NCI-H748 treated with DMSO at 0.1 percent for 48 hours (cell line): ENCODE results near the gene GRPEL1.

Experiments used
- DNase-seq: peaks from one replicate; lab custom pipeline; 2025; lab: John Stamatoyannopoulos, UW

The GRPEL1 gene

DNA sequence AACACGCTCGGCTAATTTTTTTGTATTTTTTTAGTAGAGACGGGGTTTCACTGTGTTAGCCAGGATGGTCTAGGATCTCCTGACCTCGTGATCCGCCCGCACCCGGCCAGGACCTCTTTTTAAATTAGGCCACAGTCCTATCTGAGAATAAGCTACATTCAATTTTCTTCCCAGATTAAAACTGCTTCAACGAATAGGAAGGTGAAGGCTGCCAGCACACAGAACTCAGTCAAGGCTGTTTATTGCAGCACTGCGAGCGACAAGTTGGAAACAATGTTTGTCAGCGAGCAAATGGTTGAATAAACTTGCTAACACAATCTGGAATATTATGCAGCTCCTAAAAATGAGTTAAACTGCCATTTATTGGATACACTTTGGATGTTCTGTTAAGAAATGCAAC lies 1.9 kb downstream of the GRPEL1 start:
- no peak for DNase-seq

DNA sequence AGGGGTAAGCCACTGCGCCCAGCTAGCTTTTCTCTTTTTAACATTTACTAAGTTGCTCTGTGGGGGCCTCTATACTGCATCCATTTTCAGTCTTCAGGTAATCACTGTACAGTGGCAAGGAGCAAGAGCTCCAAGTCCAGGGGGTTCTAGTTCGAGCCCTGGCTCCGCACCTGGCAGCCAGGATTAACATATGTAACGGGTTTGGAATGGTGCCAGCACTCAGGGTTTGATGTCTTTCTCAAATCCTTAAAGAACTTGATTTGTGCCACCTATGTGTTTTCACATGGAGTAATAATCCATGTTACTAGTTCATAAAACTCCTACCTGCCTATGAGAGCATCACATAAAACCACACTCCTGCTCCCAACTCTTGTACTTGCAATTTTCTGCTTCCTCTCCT lies 4.5 kb downstream of the GRPEL1 start:
- no peak for DNase-seq

DNA sequence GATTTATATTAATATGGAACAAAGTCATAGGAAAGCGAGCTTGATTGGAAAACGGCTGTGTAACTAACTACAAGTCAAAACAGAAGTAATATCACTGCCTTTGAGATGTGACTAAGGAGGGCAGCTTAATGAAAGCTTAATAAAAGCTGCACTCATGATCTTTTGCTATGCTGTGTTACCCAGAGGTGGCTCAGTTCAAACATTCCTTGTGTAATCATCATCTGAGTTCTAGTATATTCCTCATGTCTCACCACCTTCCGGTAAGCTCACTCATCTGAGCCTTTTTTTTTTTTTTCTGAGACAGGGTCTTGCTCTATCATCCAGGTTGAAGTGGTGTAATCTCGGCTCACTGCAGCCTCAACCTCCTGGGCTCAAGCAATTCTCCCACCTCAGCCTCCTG lies 5.0 kb downstream of the GRPEL1 start:
- DNase-seq, result no peak

DNA sequence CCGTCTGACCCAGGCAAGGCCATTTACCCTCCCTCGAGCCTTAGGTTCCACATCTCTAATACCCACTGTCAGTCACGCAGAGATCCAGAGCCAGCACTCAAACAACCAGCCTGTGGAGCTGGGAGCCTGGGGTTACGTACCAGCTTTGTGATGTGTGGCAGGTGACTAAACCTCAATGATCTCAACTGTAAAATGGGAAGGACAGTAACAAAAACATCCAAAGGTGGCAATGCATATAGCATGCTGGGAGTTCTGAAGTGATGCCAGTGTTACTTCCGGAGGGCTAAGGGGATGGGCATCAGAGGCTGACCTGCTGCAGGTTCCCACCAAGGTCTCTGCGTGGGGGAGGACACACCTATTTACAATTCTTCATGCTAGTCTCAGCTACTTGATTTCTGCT lies 6.0 kb downstream of the GRPEL1 start:
- DNase-seq, result no peak

DNA sequence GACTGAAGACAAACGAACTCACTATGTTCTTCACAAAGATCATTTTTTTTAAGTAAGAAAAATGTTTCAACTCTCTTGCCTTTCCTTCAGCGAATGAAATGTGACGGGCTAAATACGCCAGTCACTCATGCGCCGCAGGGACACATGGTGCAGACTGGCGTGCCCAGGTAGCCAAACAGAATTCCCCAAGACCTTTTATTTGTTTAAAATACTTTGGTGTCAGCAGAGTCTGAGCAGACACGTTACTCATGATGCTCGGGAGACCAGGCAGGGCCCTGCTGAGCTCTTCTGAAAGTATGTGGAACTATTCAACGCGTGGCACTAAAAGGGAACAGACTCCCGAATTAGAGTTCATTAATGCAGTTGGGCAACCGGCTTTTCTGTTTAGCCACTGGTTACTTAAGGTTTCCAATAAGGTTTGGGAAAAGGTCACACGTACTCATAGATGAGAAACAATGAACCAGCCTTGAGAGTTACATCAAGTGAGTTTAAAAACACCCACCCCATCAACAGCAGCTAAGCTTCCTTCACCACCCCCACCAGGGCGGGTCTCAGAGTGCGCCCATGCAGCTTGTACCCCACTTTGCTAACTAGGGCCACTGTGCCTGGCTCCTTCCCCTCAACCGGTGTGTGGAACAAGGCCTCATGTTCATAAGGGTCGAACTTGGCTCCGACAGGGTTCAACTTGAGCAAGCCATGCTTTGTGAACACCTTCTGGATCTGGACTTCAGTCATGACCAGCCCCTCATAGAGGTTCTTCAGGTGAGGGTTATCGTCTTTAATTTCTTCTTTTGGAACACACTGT lies 7.3 kb downstream of the GRPEL1 start:
- no peak for DNase-seq

DNA sequence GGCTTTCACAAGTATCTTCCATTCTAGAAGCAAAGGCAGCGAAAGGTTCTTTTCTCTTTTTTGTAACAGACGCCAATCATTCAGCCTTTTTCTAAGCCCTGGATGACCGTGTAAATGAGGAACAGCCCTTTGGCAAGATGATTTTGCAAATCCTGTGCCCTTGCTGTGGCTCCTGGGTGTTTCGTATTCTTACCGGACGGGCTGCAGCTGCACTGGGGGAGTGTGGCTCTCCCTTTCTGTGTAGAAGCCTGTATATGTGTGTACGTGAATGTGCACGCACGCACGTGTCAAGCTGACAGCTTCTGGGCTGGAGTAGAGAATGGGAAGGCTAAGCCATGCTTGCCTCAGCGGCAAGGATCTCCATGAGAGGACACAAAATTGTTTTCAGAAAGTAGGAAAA lies 8.2 kb downstream of the GRPEL1 start:
- DNase-seq, result no peak

DNA sequence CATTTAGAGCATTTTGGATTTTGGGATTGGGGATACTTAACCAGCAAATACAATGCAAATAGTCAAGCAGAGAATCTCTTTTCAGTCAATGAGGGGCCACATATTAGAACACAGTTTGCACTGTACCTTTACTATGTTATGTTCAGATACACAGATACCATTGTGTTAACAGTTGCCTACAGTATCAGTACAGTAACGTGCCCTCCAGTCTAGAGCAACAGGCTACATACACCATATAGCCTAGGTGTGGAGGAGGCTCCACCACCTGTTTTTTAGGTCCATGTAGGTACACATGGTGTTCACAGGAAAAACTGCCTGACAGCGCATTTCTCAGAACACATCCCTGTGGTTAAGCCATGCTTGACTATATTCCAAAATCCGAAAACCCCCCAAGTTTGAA lies 9.1 kb downstream of the GRPEL1 start:
- no peak for DNase-seq

DNA sequence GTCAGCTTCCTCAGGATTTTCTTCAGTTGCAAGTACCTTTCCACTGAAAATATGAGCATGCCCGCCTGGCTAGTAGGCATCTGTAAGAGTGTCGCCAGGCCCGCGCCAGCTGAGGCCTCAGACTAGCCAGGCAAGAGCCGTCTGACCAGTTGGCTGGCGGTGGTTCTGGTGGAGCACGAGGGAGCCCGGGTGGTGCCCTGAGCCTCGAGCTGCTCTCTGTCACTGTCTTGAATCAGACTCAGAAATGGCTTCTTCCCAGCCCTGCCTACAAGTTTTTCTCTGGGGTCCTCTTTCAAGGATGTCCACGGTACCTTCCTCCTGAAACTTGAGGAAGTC lies 11.9 kb downstream of the GRPEL1 start:
- no peak for DNase-seq

DNA sequence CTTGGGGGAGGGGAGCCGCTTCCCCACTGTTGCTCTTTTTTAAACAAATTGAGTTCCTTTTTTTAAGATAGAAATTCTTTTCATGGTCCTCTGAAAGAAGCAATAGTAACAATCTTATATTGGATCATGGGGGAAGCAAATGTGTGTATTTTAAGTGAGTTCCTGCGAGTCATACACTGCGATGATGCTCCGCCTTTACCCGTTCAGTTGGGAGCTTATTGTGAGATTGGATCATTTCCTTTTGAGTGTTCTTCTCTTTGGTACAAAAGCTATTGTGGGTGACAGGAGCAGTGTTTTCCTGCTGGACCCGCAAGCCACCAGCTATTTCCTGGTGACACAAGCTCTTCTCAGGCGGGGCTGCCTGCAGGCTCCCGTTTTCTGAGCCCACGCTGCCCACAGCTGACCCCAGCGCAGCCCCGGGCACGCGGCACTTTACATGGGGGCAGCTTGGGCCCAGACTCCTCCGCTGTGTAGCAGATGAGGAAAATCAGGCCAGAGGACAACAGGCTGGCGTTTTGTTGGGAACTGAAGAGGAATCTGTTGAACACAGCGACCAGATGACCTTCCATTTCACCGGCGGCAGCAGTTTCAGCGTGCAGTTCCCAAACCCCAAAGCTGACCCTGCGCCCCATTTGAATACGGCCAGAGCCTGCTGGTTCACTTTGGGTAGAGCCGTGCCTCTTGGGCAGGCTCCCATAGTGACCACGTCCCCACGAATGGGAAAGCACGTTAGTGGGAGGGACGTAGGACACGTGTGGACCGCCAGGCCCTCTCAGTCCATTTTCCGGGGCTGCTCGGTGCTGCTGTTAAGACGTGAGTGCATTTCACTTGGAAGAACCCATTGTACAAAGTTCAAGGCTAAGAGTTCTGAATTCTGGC lies 12.5 kb downstream of the GRPEL1 start:
- DNase-seq, result no peak

DNA sequence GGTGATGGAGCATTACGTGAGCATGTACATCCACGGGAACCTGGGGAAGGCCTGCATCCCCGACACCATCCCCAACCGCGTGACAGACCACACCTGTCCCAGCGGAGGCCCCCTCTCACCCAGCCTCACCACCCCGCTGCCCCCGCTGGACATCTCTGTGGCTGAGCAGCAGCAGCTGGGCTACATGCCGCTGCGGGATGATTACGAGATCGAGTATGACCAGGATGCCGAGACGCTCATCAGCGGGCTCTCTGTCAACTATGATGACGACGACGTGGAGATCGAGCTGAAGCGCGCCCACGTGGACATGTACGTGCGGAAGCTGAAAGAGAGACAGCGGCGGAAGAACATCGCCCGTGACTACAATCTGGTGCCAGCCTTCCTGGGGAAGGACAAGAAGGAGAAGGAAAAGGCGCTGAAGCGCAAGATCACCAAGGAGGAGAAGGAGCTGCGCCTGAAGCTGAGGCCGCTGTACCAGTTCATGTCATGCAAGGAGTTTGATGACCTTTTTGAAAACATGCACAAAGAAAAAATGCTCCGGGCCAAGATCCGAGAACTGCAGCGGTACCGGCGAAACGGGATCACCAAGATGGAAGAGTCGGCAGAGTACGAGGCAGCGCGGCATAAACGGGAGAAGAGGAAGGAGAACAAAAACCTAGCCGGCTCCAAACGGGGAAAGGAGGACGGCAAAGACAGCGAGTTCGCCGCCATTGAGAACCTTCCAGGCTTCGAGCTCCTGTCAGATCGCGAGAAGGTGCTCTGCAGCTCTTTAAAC lies 13.6 kb downstream of the GRPEL1 start:
- DNase-seq, result no peak

DNA sequence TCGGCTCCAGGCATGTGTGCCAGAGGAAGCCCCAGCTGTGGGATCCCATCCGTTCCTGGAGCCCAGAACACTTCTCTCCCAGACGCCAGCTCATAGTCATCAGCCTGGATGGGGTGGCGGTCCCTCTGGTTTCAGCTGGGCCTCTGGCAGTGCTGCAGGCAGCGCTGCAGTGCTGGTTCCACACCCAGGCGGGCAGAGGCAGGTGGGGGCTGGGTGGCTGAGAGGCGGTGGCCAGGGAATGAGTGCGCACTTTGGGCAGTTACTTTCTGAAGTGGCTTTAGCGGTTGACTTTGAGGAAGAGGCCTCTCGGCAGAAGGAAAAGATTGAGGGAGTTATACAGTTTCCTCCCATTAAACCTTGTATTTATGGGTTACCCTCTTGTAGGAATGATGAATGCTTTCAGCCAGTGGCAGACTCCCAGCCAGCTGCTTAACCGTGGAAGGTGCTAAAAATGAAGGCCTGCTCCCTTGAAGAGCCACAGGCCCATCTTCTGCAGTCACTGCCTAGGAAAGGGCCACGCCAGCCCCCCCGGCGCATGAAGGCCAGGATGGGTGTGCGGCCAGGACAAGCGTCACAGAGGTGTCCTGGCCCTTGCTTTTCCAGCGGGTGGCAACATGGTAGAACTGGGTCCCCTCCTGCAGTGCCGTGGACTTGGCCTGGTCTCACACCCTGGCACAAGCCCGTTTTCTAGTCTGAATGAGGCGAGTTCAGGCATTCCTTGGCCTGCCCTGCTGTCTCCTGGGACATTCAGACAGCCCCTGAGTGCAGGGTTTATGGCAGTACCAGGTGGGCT lies 14.7 kb downstream of the GRPEL1 start:
- no peak for DNase-seq

DNA sequence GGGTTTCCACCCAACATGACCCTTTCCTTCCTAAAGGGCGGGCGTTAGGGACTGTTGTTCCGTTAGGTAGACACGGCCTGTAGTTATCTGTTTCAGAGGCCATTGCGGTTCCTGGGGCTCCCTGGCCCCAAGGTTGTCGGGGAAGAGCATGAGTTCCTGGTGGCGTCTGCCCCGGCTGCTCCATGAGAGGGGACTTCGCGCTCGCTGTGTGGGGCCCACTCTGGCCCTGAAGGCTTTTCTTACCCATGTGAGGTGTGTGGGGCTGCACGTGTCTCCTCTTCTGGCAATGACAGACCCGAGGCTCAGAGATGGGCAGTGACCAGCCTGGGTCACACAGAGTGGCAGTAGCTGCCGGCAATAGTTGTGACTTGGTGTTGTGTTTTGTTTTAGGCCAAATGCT lies 15.6 kb downstream of the GRPEL1 start:
- no peak for DNase-seq

DNA sequence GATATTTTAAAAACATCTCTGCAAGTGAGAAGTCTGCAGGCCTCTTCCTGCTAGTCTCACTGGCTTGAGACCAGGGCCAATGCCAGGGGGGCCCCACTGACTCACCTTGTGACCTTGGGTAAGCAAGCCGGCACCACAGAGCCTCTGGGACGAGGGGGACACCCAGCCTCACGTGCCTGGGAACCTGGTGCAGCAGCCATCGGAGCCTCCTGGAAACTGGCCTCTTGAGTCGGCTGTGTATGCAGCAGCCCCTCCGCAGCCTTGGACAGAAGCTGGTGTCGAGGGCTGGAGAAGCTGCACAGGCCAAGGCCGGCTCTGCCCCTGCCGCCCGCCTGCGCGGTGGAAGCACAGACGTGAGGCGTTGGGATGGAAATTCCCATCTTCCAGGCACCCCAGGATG lies 16.0 kb downstream of the GRPEL1 start:
- DNase-seq, result no peak

DNA sequence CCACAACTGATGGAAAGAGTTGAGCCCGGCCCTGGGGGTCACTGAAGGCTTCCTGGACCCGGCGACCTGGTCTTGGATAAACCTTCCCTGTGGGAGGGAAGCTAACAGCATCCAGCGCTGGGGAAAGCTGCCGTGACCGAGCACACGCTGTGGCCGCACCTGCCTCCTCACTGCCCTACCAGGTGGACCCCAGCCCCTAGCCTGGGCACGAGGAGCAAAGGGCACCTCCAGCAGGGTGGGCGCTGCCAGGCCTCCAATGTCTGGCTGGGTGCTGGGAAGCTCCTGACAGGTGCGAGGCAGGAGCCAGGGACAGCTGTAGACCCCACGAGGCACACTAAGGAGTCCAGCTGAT lies 16.7 kb downstream of the GRPEL1 start:
- no peak for DNase-seq

DNA sequence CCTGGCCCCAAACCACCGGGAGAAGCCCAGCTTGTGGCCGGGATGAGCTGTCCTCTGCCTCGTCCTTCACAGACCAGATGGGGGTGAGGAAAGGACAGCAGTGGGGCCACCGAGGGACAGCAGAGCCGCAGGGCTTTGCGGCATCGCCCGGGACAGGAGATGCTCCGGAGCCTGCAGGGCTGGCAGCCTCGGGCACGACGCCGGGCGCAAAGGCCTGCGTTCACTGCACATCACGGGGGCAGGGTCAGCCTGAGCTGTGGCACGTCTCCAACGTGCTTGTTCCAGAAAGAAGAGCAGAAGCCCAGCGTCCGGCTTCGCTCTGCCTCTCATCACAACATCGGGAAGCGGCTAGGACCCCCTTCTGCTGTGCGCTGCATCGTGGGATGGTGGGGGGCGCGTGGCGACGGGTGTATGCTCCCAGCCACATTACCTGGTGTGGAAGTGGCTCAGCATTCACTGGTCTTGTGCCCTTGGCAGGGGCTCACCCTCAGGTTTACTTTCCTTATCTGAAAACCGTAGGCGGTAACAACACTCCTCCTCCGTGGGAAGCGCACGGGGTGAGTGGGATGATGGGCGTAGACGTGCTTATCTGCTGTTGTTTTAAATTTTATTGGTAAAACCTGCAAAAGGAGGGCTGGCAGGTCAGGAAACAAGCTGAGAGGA lies 17.3 kb downstream of the GRPEL1 start:
- DNase-seq, result no peak

DNA sequence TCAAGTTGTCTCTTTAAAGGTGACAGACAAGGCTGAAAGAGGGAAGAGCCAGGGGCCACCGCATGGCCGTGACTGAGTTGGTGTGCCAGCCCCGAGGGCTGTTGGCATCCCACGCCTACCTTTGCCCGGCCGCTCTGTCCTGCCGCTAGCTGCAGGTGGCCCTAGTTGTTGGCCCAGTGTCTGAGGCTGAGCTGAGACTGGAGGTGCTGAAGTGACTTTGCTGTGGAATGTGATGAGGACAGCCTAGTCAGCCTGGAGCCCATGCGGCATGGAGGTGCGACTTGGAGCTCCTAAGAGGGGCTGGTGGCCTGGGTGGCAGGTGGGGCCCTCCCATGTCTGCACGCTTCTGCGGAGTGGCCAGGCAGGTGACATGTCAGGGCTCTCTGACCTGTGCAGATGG lies 18.1 kb downstream of the GRPEL1 start:
- no peak for DNase-seq

DNA sequence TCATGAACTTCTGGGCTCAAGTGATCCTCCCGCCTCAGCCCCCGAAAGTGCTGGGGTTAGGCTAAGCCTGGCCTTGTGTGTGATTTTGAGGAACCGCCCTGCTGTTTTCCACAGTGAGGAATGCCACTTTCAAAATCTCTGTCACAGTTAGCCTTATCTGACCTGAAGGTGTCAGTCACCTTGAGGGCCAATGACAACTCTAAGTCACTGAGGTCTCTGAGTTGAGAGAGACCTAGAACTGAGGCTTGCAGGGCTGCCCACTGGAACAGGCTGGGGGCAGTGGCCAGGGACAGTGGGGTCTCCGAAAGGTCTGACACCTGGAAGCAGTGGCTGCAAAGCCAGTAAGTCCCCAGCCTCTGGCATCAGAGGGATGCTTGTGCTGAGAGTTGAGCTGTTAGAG lies 18.6 kb downstream of the GRPEL1 start:
- DNase-seq, result no peak

DNA sequence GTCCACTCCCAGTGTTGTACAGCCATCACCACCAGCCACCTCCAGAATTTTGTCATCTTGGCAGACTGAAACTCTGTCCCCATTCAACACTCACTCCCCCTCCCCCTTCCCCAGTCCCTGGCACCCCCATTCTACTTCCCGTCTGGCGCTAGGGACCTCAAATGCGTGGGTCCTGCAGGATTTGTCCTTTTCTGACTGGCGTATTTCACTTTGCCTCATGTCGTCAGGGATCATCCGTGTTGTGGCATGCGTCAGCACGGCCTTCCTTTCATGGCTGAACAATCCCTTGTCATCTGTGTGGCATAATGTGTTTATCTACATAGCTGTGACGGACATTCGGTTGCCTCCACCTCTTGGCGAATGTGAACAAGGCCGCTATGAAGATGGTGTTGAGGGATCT lies 19.2 kb downstream of the GRPEL1 start:
- no peak for DNase-seq

DNA sequence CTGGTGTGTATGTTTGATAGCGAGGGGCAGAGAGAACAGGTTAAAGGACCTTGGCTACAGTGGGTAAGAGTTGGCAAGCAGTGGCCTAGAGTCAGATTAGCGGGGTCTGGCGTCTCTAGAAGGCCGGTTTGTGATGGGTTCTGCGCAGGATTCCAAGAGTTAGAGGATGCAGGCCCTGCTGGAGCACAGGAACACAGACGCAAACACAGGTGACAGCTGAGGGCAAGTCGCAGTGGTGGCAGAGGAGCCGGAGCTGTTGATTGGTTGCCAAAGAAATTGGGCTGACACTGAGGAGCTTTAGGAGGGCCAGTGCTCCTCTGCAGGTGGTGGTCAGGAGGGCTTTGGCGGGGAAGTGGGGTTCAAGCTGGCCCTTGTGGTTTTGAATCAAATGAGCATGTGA lies 20.9 kb downstream of the GRPEL1 start:
- DNase-seq, result no peak

DNA sequence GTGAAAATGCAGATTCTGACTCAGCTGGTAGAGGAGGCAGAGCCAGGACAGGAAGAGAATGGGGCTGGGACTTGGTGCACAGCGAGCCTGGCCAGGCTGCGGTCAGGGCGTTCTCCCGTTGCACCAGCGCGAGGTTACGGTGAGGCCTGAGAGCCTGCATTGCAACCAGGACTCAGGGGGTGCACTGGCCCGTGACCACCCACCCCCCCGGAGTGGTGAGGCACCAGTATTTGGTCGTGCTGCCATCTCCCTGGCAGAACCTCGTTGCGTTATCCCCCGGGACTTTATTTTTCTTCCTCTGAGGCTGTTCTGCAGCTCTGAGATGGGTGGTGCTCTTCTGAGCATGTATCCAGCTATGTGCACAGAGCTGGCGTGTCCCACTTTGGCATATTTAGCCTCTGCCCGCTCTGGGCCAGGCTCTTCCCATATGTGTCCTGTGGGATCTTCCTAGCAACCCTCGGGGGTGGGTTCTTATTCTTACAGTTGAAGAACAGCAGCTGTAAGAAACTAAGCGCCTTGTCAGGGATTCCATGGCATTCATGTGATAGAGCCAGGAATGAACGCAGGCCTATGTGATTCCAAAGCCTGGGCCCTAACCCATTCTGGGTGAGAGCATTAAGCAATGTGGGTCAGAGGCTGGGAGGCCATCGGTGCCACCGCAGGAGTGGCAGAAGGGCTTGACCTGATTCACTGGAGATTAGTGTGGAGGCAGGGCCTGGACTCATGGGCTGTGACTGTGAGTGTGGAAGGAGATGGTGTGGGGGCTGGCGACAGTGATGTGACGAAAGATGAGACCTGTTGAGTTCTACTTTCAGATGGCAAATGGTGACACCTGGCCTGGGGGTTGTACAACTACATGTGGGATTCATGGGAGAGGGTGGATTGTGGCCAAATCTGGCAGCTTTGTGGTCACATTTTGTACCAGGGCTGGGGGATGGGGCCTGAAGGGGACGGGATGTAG lies 21.6 kb downstream of the GRPEL1 start:
- DNase-seq, result no peak
